ENCODE data around the gene RTRAF.

Gene RTRAF

DNA sequence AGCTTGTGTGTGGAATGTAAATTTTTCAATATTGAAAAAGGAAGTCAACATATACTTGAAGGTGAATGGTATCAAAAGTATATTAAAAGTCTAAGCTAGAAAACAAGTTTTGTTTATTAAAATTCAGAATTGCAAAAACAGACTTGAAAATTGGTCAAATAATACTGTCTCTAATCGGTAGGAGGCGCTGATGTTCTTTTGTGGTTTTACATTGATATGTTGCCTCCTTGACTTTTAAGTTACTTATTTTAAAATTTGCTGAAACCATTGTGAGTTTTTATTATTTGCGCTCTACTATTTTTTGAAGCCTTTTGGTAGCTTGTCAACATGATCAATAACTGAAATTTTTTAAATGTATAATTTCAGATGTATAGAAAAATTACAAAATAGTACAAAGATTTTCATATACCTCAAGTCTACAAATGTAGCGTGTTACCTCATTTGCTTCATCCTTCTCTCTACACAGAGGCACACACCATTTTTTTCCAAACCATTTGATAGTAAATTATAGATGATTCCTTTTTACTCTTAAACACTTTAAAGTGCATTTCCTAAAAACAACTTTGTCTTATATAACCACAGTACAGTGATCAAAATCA is 6.9 kb downstream of the RTRAF start:
- DNase-seq = no peak

DNA sequence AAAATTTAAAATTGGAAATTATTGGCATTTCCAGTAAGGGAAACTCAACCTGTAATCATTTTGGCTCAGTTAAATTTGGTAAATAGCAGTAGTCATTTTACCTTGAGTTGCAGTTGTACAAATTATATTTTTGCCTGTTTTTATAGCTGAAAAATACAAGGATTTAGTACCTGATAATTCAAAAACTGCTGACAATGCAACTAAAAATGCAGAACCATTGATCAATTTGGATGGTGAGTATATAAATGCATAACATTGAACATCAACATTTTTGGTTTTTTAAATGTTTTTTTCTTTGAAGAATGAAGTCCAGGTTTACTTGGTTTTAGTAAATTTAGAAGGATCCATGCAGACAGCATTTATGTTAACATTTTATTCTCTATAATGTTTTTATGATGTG is 9.0 kb downstream of the RTRAF start:
- DNase-seq = no peak

DNA sequence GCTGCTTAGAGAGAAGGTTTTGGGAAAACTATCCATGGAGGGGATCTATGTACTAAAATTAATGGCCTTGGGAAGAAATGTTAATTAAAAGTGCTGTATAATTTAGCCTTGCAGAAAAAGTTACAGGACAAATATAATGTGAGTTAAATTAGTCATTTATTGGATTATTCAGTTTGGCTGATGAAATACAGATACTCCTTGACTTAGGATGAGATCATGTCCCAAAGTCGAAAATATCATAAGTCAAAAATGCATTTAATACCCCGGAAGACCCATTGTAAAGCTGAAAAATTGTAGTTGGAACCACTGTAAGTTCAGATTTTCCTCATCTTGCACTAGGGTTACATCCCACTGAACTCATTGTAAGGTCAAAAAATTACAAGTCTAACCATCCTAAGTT is 9.7 kb downstream of the RTRAF start:
- DNase-seq = no peak

DNA sequence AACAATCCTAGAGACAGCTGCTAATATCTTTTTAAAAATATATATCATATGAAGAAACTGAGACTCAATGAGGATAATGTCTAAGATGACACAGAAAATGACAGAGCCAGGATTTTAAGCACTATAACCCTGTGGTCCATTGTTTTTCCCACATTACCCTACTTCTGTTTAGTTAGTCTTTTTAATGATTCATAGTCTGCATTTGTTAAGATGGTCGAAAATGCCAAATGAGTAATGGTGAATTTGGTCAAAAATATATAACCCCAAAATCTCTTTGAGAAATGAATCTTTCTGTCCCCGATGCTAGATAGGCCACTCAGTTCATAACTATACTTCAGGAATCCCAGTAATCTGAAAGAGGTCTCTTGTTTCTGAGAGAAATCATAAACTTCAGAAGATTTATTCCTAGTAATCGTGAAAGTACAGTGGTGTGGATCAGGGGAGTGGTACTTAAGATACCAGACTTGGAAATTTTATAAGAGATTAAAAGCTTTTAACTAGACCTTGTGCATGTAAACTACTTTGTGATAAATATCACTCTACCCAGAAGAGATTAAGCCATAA is 10.8 kb downstream of the RTRAF start:
- DNase-seq = no peak

DNA sequence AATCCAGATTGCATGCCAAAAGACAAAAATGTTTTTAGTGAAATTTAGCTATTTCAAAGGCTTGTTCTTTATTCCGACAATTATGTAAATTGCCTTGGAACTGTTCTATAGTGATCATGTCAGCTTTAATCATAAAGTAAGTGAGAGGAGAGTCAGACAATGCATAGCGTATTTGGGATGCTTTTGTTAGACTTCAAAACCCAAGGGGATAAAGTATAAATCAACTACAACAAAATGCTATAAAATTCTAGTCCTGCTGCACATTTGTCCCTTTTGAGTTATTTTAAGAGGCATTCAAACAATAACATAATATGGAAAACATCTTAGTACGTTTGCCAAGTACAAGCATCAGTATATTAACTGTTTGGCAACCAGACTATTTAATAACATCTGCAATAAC is 11.3 kb downstream of the RTRAF start:
- no peak for DNase-seq

DNA sequence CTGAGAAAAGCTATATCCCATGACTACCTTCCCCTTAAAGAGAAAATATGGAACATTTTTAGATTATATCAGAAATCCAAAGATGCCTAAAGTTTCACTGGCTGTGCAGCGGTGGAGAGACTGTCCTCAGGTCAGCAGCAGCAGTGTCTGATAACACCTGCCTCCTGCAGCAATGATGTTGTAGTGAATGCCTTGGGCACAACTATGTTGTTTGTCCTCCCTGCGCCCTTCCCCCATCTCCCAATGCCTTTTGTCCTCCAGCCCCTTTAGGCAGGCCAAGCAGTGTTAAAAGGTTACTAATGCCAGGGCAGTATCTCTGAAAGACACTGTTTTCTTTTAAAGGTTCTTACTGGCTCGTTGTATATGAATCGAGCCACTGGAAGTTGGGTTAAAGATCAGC is 13.2 kb downstream of the RTRAF start:
- no peak for DNase-seq

DNA sequence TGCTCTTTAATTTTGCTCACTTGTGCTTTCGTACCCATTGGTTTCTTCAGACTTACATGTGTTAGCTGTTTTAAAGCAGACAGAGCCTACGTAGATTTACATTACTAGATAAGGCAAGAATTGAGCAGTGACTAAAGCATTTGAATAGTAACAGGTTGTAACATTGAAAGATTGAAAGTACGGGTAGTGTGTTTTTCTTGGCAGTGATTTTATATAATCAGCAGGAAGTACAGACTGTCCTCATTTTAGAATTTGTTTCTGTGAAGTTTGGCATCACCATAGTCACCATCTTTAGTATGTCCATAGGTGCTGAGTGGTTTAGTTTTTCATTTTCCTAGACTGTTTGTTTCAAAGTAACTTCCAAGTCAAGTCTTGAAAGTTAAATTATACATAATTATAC is 14.0 kb downstream of the RTRAF start:
- DNase-seq = no peak

DNA sequence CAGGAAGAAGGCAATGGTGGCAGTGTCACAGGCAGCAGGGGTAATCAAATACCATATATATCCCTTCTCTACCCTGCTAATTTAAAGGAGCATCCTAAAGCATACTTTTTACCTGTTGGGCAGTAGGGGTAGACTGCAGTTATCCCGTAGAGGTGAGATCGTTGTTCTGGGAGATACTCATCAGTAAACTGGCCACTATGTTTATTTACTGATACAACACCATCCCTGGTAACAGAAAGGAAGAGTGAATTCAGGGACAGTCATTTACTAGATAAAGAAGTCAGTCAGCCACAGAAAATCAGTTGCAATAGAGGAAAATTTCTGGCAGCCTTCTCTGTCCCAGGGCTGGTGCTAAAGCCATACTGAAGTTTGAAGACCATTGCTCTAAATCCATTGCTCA is 16.3 kb downstream of the RTRAF start:
- DNase-seq = no peak

DNA sequence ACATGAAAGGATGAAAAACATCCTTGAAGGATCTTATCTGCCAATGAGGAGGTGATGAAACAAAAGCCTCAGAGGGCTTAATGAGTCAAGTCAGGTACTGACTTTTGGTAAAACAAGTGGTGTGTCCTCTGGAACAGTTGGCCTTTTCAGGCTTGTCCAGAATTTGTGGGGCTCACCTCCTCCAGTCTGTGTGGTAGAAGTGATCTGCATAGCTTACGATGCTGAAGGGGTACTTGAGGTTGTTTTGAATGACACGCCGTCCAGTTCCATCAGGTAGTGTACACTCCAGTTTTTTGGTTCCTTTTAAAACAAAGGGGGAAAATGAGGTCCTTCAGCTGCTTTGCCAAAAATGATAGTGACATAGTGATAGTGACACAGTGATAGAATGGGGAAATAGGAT is 17.0 kb downstream of the RTRAF start:
- DNase-seq = no peak

DNA sequence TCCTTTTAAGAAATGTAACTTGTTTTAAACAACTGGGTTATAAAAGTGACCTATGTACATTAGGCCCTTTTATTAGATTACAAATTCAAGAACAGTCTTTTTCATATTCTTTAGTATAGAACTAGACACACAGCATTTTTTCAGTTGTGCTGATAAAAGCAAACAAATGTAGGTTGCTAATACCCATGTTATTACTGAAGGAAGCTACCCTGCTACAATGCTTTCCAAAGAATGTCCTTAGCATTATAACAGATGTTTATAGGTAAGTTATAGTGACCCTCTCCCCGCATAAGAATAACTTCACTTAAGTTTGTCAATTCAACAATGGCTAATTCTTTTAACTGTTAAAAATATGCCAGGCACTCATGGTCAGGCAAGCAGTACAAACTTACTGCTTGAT is 17.9 kb downstream of the RTRAF start:
- no peak for DNase-seq

DNA sequence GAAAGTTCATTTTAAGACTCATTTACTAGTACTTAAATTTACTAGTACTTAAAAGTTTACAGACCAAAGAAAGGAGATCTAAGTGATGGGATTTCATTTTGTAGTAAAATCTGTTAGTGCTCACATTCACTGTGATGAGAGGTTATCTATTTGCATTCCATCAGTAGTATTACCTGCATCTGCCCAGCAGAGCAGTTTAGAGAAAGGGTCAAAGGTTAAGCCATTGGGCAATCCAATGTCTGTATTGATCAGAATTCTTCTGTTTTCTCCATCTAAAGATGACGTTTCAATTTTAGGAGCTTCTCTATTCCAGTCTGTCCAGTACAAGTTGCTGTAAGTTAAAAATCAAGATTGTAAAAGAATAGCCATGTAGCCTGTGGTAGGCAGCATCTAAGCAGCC is 18.3 kb downstream of the RTRAF start:
- no peak for DNase-seq

DNA sequence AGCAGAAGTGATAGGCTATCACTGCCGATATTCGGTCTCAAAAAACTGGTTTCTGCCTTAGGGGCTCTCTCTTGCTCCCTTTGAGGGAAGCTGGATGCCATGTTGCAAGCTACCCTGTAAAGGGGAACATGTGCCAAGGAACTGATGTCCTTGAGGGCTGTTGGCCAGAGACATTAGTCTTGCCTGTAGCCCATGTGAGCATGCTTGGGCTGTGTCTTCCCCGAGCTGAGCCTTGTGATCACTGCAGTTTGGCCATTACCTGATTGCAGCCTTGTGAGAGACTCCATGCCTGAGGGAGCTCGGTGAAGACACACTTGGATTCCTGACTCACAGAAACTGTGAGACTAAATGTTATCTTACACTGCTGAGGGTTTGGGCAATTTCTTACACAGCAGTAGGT is 18.8 kb downstream of the RTRAF start:
- DNase-seq = no peak

DNA sequence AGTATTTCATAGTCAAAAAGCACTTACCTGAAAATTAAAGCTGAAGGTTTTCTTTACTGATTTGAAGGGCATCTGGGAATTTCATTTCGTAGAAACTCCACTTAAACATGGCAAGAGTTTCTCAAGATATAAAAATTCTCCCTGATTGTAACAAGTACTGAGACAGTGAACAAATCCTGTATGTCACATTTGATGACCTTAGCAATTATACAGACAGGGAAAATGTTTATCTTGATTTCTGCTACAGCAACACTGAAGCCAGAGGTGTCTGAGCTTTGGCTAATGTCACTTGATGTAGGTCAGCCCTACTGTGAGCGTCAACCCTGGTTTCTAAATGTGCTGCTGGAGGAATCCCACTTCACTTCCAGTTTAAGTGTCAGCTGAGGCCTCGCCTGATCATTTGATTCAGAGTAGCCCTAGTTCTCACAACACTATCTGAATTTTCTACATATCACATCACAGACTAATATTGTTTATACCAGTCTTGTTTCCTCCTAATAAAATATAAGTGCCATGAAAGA is 20.9 kb downstream of the RTRAF start:
- DNase-seq = no peak

DNA sequence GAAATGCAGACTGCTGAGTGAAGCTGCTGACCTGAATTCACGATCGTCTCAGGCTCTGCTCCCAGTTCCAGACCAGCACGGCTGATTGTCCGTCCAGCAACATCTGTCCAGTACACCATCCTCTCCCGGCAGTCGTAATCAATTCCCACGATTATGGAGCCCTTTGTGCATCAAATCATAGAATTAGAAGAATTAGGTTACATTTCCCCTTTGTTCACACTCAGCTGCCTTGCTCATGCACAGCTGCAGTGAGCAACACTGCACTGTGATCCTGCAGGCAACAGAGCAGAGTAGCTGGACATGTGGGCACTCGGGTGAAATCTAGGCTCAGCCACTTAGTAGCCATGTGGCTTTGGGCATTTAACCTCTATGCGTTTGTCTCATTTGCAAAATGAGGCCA is 22.2 kb downstream of the RTRAF start:
- DNase-seq = no peak

DNA sequence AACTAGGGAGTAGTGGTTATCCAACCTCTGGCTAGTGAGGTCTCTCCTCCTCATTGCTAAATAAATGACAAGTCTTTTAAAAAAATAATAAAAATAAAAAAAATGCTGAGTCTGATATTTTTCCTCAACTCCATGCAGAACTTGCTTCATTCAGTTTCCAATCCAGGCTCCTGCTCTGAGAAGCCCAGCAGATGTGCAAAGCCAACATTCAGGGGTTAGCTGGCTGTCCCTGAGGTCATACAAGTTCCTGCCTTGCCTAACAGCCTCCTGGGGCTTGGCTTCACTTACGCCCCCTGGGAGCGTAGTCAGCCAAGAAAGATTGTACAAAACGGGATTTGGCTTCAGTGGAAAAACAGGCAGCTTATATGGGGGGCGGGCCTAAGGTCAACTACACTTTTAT is 23.3 kb downstream of the RTRAF start:
- DNase-seq = no peak

DNA sequence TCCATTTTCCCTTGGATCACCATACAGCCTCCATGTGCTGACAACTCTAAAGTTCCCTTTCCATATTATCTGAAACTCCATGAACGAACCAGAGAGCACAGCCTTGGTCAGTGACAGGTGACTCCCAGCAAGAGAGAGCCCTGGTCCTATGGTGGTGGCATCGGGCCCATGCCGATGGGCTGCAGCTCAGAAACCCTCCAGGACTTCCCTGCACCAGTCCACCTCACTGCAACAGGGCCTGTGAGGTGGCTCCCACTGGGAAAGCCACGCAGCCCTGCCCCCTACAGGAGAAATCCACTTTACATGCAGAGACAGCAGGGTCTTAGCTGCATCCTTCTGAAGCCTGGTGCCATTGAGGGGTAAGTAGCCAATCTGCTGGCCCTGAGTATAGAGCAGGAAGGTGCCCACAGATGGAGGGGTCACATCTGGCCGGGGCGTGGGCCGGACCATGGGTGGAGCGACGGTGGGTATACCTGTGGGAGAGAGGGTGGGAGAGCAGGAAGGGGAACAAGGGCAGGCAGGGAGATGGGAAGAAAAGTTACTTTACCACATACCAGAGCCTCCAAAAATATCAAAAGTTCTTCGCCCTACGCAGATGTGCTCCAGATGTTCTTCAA is 24.7 kb downstream of the RTRAF start:
- no peak for DNase-seq

DNA sequence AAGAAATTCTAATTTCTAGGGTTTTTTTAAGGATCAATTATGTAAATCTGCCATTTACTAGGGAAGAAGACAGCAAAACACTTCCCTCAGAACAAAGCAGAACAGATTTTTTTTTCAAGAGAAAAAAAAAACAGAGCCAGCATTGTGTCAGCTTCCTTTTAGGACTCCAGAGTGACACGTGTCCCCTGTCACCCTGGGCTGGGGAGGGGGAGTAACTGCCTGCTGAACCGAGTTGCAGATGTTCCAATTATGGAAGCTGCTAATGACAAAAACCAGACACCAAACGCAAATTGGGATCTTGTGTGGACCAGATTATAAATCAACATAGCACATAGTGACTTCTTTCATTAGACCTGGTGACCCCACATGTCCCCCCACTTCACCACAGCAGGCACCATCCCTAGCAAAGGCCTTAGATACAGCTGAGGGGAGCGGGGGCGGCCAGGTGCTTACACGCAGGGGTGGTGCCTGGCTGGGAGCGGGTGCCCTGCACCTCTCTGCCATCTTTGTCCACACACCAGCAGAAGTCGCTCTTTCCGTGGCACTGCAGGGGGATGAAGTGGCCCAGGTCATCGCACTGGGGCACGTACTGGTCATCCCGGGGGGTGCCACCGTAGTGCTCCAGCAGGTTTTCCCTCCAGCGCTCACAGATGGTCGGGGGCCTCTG is 25.4 kb downstream of the RTRAF start:
- no peak for DNase-seq

DNA sequence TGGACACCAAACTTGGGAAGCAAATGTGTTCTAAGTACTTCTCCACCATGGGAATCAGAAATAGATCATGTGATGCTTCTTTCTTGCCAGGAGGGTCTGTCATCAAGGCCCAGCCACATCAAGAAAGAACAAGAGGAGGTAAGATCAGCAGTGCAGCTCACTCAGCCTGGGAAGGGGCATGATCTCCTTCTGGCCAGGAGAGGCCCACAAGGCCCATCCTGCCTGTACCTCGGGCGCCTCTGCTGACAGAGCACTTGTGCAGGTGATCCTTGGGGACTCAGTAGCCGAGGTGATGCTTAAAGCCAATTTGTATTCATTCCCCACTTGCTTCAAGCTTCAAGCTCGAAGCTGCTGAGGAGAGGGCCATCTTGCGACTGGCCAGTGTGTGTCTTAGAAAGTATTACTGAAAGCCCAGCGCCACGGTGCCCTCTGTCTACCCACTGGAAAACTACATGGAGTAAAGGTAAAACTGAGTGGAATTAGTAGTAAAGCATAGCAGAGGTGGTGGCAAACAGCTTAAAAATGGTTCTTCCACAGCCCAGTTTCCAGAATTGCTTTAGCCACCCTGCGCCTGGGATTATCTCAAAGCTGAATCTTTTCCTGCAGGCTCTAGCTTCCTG is 26.2 kb downstream of the RTRAF start:
- no peak for DNase-seq

DNA sequence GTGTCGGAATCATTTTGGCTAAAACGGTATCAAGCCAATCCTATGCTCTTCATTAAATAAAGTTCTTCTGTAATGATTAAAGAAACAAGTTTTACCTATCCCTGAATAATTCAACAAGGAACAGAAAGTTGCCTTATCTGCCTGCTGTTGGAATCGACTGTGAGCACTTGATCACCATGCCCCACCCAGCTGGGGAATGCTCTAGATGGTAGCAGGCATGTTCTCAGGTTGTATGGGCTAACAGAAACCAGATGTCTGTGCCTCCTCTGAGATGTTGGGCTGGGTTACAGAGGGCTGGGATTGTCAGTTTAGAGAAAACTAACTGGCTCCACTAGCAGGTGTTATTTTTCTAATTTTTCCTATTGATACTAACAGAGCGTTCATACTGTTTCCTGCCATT is 28.9 kb downstream of the RTRAF start:
- no peak for DNase-seq

DNA sequence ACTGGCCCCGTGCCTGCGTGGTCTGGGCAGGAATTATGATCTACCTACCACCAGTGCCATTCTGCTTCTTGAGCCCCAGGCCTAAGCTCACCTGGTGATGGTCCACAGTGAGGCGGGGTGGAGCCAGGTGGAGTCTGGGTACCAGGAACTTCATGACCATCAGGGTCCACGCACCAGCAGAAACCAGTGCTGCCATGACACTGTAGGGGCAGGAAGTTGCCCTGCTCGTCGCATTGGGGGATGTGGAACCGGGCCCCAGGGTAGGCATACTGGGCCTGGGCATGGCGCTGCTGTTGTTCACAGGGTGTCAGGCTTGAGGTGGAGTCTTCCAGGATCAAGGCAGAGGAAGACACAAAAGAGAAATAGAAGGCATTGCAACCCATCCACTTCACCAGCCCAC is 29.6 kb downstream of the RTRAF start:
- no peak for DNase-seq

DNA sequence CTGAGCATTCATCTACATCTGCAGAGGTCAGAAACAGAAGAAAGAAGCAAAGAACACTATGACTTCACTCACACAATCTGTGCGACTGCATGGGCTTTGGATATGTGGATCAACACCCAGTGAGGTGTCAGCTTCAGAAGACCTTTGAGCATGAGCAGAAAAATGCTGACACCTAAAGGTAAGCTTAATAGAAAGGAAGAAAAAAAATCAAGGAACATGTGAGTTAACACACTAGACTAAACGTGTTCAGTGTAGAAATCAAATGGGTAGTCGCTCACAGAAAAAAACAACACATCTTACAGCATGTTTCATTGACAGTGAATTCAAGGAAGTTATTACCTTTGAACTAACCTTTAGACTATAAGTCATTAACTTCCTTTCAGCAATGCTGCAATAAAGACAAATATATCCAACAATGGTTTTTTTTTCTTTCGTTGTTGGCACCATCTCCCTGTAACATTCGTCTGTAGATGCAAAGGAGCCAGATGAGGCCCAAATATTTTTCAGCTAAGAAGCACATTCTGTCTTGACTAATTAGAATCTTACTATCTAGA is 30.9 kb downstream of the RTRAF start:
- DNase-seq = no peak

DNA sequence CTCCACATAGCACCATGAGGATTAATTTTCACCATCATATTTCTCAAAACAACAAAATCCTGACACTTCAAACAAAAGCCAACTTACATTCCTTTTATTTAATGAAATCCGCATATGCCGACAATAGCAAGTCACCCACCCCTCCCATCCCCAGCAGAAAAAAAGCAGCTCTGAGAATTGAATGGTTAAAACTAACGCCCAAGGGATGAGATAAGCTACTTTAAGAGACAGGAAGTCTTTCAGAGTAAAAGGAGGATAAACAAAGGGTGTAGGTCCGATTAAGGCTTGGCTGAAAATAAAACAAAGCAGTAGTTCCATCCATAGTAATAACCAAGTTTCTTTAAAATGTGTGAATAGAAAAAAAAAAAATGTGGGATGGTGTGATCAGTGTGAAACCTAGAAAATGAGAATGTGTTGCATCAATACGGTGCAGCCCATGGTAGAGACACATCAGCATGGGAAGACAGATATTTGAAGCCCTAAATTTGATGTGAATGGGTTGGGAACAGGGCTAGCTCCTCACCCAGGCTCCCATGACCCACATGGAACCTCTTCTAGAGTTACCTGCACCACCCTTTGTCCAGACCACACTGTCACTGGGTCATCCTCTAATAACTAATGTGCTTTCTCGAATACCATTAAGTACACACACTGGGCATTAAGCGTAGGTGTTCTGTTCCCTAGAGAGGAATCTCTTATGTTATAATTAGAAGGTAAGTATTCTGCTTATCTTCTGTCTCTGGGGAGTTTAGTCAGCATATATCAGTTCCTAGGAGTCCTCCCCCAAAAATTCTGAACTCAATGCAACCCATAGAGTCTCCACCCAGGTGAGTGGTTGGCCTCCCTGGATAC is 31.7 kb downstream of the RTRAF start:
- DNase-seq = peak; percentile 17

Measured in CD4-positive, alpha-beta T cell treated with Interleukin-6 for 4 hours (primary cell).